Endothelial cell of umbilical vein (primary cell): ENCODE data around the gene NSD1. TPM values are rescaled to one million over a fixed set of nuclear protein-coding genes. Genes with fewer than 3 reads are reported as not detected.

ENCODE experiments used
- BruUV-seq: library from RNA; stranded (reverse); fragments of 400-500 nt; replicated peaks from 2 replicates; lab custom pipeline; 2021; lab: Mats Ljungman, UMichigan
- CTCF ChIA-PET: fragments of 300-600, 350-600 bp; sonication (Branson Sonifier 250); formaldehyde crosslinking; loops from one replicate; lab custom pipeline; 2021; ENCODE audit warnings: antibody characterized with exemption, inconsistent platforms; lab: Charles Lee
- POLR2A ChIA-PET: fragments of 300-600, 350-600 bp; sonication (Branson Sonifier 250); formaldehyde crosslinking; loops from one replicate; lab custom pipeline; 2021; ENCODE audit warnings: antibody characterized with exemption, inconsistent platforms; lab: Charles Lee
- DNase-seq: peaks from one replicate; pipeline ENCODE4 v3.0.0-alpha.2; 2011; ENCODE audit warnings: low read depth, low spot score
- FAIRE-seq: peaks from 2 replicates; lab custom pipeline; 2011; peaks lifted over from hg19 to GRCh38; lab: Jason Lieb, UNC
- H2AFZ ChIP-seq: 2 replicates; pipeline ENCODE4 v1.6.0; 2012; ENCODE audit warnings: low read depth, low read length, control low read depth, inconsistent platforms
- H3K27ac ChIP-seq: 2 replicates; pipeline ENCODE4 v1.5.1; 2011; ENCODE audit warnings: low read depth, mild to moderate bottlenecking, control low read depth, low read length, moderate library complexity; ENCODE audit not compliant: insufficient read depth
- H3K27me3 ChIP-seq, 2 experiments: 2 replicates each; pipeline versions ENCODE4 v1.6.0 to v1.6.1; 2011; ENCODE audit warnings: low read length in 2 of 2, mixed read lengths in 1 of 2; ENCODE audit not compliant: control insufficient read depth in 2 of 2, insufficient read depth in 2 of 2
- H3K36me3 ChIP-seq, 2 experiments: 2 replicates in 1 of 2; 3 replicates in 1 of 2; pipeline ENCODE4 v1.5.1; 2011; ENCODE audit warnings: low read length in 2 of 2, mild to moderate bottlenecking in 1 of 2, moderate library complexity in 1 of 2; ENCODE audit not compliant: control insufficient read depth in 2 of 2, insufficient read depth in 2 of 2; ENCODE audit errors: extremely low read depth in 1 of 2
- H3K4me1 ChIP-seq: 3 replicates; pipeline ENCODE4 v1.5.1; 2011; ENCODE audit warnings: mild to moderate bottlenecking, low read length; ENCODE audit not compliant: control insufficient read depth, insufficient read depth; ENCODE audit errors: extremely low read depth
- H3K4me2 ChIP-seq: 2 replicates; pipeline ENCODE4 v1.6.1; 2011; ENCODE audit warnings: low read length, control low read depth, mixed read lengths; ENCODE audit not compliant: insufficient read depth
- H3K4me3 ChIP-seq, 3 experiments: fragments of 200-600 bp in 1 of 3; sonication (generic), shearing (Covaris generic) in 1 of 3; replicated peaks in 1 of 3; 2 replicates each; pipeline ENCODE4 v1.5.1; 2011 to 2016; ENCODE audit warnings: control low read depth in 3 of 3, low read length in 3 of 3, mild to moderate bottlenecking in 2 of 3, inconsistent platforms in 1 of 3, low read depth in 1 of 3, moderate library complexity in 1 of 3; ENCODE audit not compliant: insufficient read depth in 1 of 3
- H3K79me2 ChIP-seq: 2 replicates; pipeline ENCODE4 v1.6.0; 2012; ENCODE audit warnings: low read length, inconsistent platforms; ENCODE audit not compliant: control insufficient read depth, insufficient read depth
- H3K9ac ChIP-seq: replicated peaks from 2 replicates; pipeline ENCODE3; 2011; ENCODE audit warnings: low read length, control low read depth; ENCODE audit not compliant: insufficient read depth; ENCODE audit errors: extremely low read depth
- H3K9me1 ChIP-seq: replicated peaks from 3 replicates; pipeline ENCODE4 v1.6.0; 2011; ENCODE audit warnings: mild to moderate bottlenecking, low read length; ENCODE audit not compliant: control insufficient read depth, insufficient read depth; ENCODE audit errors: extremely low read depth
- H3K9me3 ChIP-seq: replicated peaks from 2 replicates; pipeline ENCODE4 v1.5.1; 2012; ENCODE audit warnings: low read length, inconsistent platforms; ENCODE audit not compliant: control insufficient read depth, insufficient read depth
- H4K20me1 ChIP-seq: replicated peaks from 2 replicates; pipeline ENCODE3; 2011; ENCODE audit warnings: mild to moderate bottlenecking, low read length; ENCODE audit not compliant: control insufficient read depth, insufficient read depth; ENCODE audit errors: extremely low read depth
- EZH2 ChIP-seq: IDR thresholded peaks from 2 replicates; pipeline ENCODE4 v1.6.1; 2012; ENCODE audit warnings: borderline replicate concordance, low read depth, mild to moderate bottlenecking, moderate library complexity, low read length, inconsistent platforms; ENCODE audit not compliant: severe bottlenecking
- FOS ChIP-seq: IDR thresholded peaks from 2 replicates; pipeline ENCODE4 v1.6.1; 2011; ENCODE audit warnings: mild to moderate bottlenecking, low read length, moderate library complexity, borderline replicate concordance; ENCODE audit not compliant: insufficient read depth
- GATA2 ChIP-seq: IDR thresholded peaks from 2 replicates; pipeline ENCODE4 v1.7.0; 2011; ENCODE audit warnings: low read depth, mild to moderate bottlenecking, moderate library complexity, mixed read lengths, low read length; ENCODE audit not compliant: insufficient read length, insufficient read depth
- JUN ChIP-seq: IDR thresholded peaks from 2 replicates; pipeline ENCODE4 v1.6.1; 2011; ENCODE audit warnings: borderline replicate concordance, low read depth; ENCODE audit not compliant: insufficient read length, insufficient read depth
- MAX ChIP-seq: IDR thresholded peaks from 2 replicates; pipeline ENCODE4 v1.6.1; 2011; ENCODE audit not compliant: insufficient read depth, insufficient read length
- MYC ChIP-seq: IDR thresholded peaks from one replicate; pipeline ENCODE4 v1.6.1; 2011; ENCODE audit warnings: mild to moderate bottlenecking, low read depth, low read length
- POLR2A ChIP-seq: IDR thresholded peaks from 2 replicates; pipeline ENCODE4 v1.6.1; 2012; ENCODE audit warnings: low read depth, mild to moderate bottlenecking, control low read depth, low read length
- POLR2AphosphoS5 ChIP-seq: IDR thresholded peaks from 2 replicates; pipeline ENCODE4 v1.6.1; 2012; ENCODE audit warnings: low read depth, mild to moderate bottlenecking, control low read depth, low read length, moderate library complexity; ENCODE audit not compliant: insufficient read depth
- dilution Hi-C: fragments of 300-500 bp; cut with MboI; formaldehyde crosslinking; loops from one replicate; pipeline ENCODE4 v1.15.0; 2019; ENCODE audit warnings: low sequenced_read_pairs; ENCODE audit not compliant: extremely low pct_ligation_motif_present
- intact Hi-C: fragments of 100-400 bp; cut with micrococcal nuclease; formaldehyde crosslinking; loops from one replicate; pipeline ENCODE4 v1.10.0; 2022
- polyA plus RNA-seq, 4 experiments: library from polyadenylated mRNA; depleted of rRNA in 3 of 4; stranded (reverse) in 3 of 4; unstranded in 1 of 4; fragments of >200 nt; gene quantifications; 2 replicates each; pipeline versions ENCODE4 v1.2.1 to v1.2.3, GENCODE V29; 2011 to 2012; ENCODE audit warnings: missing spikeins in 1 of 4
- total RNA-seq: library from RNA; stranded (reverse); gene quantifications from 2 replicates; pipeline ENCODE4 v1.2.3, GENCODE V29; 2021
- TF ChIP-seq, protein P1 (sequence below), 2 donors: IDR thresholded peaks; 1 replicate in 1 of 2; 2 replicates in 1 of 2; pipeline ENCODE4 v1.5.1; 2011; ENCODE audit warnings: low read length in 2 of 2, mild to moderate bottlenecking in 2 of 2, moderate library complexity in 2 of 2, control low read depth in 1 of 2, inconsistent platforms in 1 of 2, low read depth in 1 of 2; ENCODE audit not compliant: insufficient read depth in 1 of 2; ENCODE audit errors: extremely low read depth in 1 of 2

Gene NSD1
- total and polyA plus RNA-seq, 2 donors (not counting 3 experiments of a cell fraction or from before 2014, with no cell fraction given): 14.4 to 90.4 TPM

- CTCF ChIA-PET: no interaction called here
- Histone ChIP-seq H3K27me3 (no peaks in the 10 kb centered on the region), H2AFZ (no peak overlapping the region), H3K9ac (no peak overlapping the region), H3K4me1 (no peaks in the 10 kb centered on the region), H3K27ac (no peak overlapping the region), H3K4me3 (no peak overlapping the region), H3K36me3 (peaks cover 2 to 5% of the 10 kb centered on the region in 2 experiments), H3K9me3 (no peaks in the 10 kb centered on the region), H3K9me1 (no peaks in the 10 kb centered on the region), H3K4me2 (no peak overlapping the region), H3K79me2 (peaks cover 62% of the 10 kb centered on the region), H4K20me1 (no peaks in the 10 kb centered on the region)
- intact Hi-C loops: no loop called here
- dilution Hi-C loops: no loop called here
- FAIRE-seq: no peak
- POLR2A ChIA-PET: no interaction called here
- DNase-seq: no peak
- no TSS peak for BruUV-seq
- TF ChIP-seq JUN (no peak), GATA2 (no peak), EZH2 (no peak), POLR2A (no peak), POLR2AphosphoS5 (no peak), FOS (no peak), MYC (no peak), MAX (no peak)
- TF ChIP-seq, protein P1, sequence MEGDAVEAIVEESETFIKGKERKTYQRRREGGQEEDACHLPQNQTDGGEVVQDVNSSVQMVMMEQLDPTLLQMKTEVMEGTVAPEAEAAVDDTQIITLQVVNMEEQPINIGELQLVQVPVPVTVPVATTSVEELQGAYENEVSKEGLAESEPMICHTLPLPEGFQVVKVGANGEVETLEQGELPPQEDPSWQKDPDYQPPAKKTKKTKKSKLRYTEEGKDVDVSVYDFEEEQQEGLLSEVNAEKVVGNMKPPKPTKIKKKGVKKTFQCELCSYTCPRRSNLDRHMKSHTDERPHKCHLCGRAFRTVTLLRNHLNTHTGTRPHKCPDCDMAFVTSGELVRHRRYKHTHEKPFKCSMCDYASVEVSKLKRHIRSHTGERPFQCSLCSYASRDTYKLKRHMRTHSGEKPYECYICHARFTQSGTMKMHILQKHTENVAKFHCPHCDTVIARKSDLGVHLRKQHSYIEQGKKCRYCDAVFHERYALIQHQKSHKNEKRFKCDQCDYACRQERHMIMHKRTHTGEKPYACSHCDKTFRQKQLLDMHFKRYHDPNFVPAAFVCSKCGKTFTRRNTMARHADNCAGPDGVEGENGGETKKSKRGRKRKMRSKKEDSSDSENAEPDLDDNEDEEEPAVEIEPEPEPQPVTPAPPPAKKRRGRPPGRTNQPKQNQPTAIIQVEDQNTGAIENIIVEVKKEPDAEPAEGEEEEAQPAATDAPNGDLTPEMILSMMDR (IDR thresholded peaks at IDR 0.05; ENCODE audit: extremely low read depth in 1 of 2, insufficient read depth in 1 of 2, low read depth in 1 of 2, low read length in 2 of 2): no peak
These were observed 35.7 kb downstream of the NSD1 start for GRCh38 chr5:177169271-177169670.
